CD4-positive, alpha-beta T cell (primary cell): ENCODE data around the gene S100A8. TPM values are rescaled to one million over a fixed set of nuclear protein-coding genes. Genes with fewer than 3 reads are reported as not detected.

ENCODE experiments used
- ATAC-seq: fragments of 200-7000 bp; cut with Tn5 transposase; one replicate; pipeline ENCODE4 v1.10.0; 2022; ENCODE audit warnings: mild to moderate bottlenecking; ENCODE audit not compliant: poor library complexity
- CTCF ChIA-PET: fragments of 350-600 bp; sonication (Branson Sonifier 250); formaldehyde crosslinking; loops from one replicate; lab custom pipeline; 2021; ENCODE audit warnings: antibody characterized with exemption, inconsistent platforms; lab: Charles Lee
- POLR2A ChIA-PET: fragments of 350-600 bp; sonication (Branson Sonifier 250); formaldehyde crosslinking; loops from one replicate; lab custom pipeline; 2021; ENCODE audit warnings: antibody characterized with exemption, inconsistent platforms; lab: Charles Lee
- DNase-seq, 14 experiments: peaks; one replicate each; pipeline ENCODE4 v3.0.0-alpha.2; 2013 to 2020; ENCODE audit warnings: mixed read lengths in 2 of 14
- H3K27ac ChIP-seq, 2 donors: one replicate each; pipeline versions ENCODE4 v1.5.1 to v1.7.0; 2013; ENCODE audit warnings: low read length in 2 of 2, low read depth in 1 of 2, mild to moderate bottlenecking in 1 of 2
- H3K27me3 ChIP-seq, 2 experiments: 1 replicate in 1 of 2; 2 replicates in 1 of 2; pipeline versions ENCODE4 v1.6.1 to v1.7.0; 2013; ENCODE audit warnings: low read length in 2 of 2, control low read depth in 1 of 2, mild to moderate bottlenecking in 1 of 2, moderate library complexity in 1 of 2; ENCODE audit not compliant: insufficient read depth in 2 of 2, control insufficient read depth in 1 of 2
- H3K36me3 ChIP-seq: one replicate; pipeline ENCODE4 v1.6.1; 2013; ENCODE audit warnings: low read length, control low read depth; ENCODE audit not compliant: insufficient read depth
- H3K4me1 ChIP-seq: one replicate; pipeline ENCODE4 v1.6.1; 2013; ENCODE audit warnings: low read length, control low read depth; ENCODE audit not compliant: insufficient read depth
- H3K4me3 ChIP-seq: one replicate; pipeline ENCODE4 v1.5.1; 2013; ENCODE audit warnings: mild to moderate bottlenecking, low read length, moderate library complexity
- H3K9me3 ChIP-seq, 2 experiments: 1 replicate in 1 of 2; 2 replicates in 1 of 2; pipeline versions ENCODE4 v1.6.1 to v1.7.0; 2013; ENCODE audit warnings: low read length in 2 of 2, mild to moderate bottlenecking in 2 of 2, control low read depth in 1 of 2, moderate library complexity in 1 of 2; ENCODE audit not compliant: control insufficient read depth in 1 of 2, insufficient read depth in 1 of 2
- H3K27ac Mint-ChIP-seq: one replicate; pipeline ENCODE4 v1.8.0; 2020; ENCODE audit warnings: mixed read lengths
- H3K27me3 Mint-ChIP-seq: one replicate; pipeline ENCODE4 v1.8.0; 2021; ENCODE audit warnings: mixed read lengths
- H3K36me3 Mint-ChIP-seq: one replicate; pipeline ENCODE4 v1.8.0; 2021; ENCODE audit warnings: low read depth, mixed read lengths
- H3K4me1 Mint-ChIP-seq: one replicate; pipeline ENCODE4 v1.8.0; 2021; ENCODE audit warnings: low read depth, mixed read lengths
- H3K4me3 Mint-ChIP-seq: one replicate; pipeline ENCODE4 v1.8.0; 2020; ENCODE audit warnings: mild to moderate bottlenecking, mixed read lengths
- H3K9me3 Mint-ChIP-seq: one replicate; pipeline ENCODE4 v1.8.0; 2020; ENCODE audit warnings: mixed read lengths
- intact Hi-C, 2 experiments: fragments of 100-400 bp; cut with DNase I in 1 of 2; cut with micrococcal nuclease in 1 of 2; formaldehyde crosslinking; loops; one replicate each; pipeline versions ENCODE4 v1.15.1 to v1.9.0; 2023 to 2025; cut with DNase I, micrococcal nuclease
- total RNA-seq, 174 experiments: library from RNA in 2 of 174; stranded (reverse) in 2 of 174; gene quantifications; one replicate each; pipeline ENCODE4 v1.2.3 and lab custom pipeline; 2021 to 2026
- TF ChIP-seq, protein P1 (sequence below): fragments of 200-600 bp; IDR thresholded peaks from one replicate; pipeline ENCODE4 v1.8.0; 2022; ENCODE audit warnings: antibody characterized with exemption, mild to moderate bottlenecking

The S100A8 gene
- total RNA-seq, 2 experiments from 2014 or later: 21.0 to 23.8 TPM

DNA sequence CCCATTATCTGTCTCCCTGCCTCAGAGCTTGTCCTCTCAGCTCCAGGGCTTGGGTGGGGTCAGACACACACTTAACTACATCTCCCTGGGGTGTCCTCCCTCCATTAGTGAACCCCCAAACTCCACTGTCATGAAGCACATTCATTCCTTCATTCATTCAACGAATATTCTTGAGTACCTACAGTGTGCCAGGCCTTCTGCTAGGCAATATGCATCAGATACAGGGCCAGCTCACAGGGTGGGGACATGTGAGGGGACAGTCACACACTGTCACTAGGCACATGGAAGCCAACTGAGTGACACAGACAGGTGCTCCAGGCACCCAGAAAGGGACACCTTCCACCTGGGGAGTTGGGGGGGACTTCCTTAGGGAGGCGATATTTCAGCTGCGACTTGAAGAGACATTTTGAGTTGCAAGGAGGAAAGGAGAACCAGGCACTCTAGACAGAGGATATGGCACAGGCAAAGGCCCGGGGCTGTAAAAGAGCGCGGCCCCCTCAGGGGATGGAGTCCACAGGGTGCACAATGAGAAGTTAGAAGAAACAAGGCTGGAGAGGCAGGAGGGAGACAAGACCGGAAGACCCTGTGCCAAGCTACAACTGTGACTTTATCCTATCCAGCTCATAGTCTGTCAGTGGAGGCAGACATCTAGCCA lies 8.7 kb upstream of the S100A8 start:
- Mint-ChIP-seq H3K27ac (no peak overlapping the region), H3K9me3 (no peaks in the 10 kb centered on the region), H3K36me3 (no peaks in the 10 kb centered on the region), H3K4me3 (no peak overlapping the region), H3K27me3 (peaks cover 17% of the 10 kb centered on the region), H3K4me1 (no peaks in the 10 kb centered on the region)
- ATAC-seq (no peak), DNase-seq (peak in 1 of 14 experiments; percentile 22)
- Histone ChIP-seq H3K4me1 (no peaks in the 10 kb centered on the region), H3K27me3 (peaks cover 3% of the 10 kb centered on the region in 2 experiments), H3K9me3 (no peaks in the 10 kb centered on the region), H3K4me3 (no peak overlapping the region), H3K27ac (no peak overlapping the region), H3K36me3 (no peaks in the 10 kb centered on the region)
- intact Hi-C loops: no loop called here
- CTCF ChIA-PET: no interaction called here
- TF ChIP-seq, protein P1, sequence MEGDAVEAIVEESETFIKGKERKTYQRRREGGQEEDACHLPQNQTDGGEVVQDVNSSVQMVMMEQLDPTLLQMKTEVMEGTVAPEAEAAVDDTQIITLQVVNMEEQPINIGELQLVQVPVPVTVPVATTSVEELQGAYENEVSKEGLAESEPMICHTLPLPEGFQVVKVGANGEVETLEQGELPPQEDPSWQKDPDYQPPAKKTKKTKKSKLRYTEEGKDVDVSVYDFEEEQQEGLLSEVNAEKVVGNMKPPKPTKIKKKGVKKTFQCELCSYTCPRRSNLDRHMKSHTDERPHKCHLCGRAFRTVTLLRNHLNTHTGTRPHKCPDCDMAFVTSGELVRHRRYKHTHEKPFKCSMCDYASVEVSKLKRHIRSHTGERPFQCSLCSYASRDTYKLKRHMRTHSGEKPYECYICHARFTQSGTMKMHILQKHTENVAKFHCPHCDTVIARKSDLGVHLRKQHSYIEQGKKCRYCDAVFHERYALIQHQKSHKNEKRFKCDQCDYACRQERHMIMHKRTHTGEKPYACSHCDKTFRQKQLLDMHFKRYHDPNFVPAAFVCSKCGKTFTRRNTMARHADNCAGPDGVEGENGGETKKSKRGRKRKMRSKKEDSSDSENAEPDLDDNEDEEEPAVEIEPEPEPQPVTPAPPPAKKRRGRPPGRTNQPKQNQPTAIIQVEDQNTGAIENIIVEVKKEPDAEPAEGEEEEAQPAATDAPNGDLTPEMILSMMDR: no peak
- POLR2A ChIA-PET: no interaction called here

DNA sequence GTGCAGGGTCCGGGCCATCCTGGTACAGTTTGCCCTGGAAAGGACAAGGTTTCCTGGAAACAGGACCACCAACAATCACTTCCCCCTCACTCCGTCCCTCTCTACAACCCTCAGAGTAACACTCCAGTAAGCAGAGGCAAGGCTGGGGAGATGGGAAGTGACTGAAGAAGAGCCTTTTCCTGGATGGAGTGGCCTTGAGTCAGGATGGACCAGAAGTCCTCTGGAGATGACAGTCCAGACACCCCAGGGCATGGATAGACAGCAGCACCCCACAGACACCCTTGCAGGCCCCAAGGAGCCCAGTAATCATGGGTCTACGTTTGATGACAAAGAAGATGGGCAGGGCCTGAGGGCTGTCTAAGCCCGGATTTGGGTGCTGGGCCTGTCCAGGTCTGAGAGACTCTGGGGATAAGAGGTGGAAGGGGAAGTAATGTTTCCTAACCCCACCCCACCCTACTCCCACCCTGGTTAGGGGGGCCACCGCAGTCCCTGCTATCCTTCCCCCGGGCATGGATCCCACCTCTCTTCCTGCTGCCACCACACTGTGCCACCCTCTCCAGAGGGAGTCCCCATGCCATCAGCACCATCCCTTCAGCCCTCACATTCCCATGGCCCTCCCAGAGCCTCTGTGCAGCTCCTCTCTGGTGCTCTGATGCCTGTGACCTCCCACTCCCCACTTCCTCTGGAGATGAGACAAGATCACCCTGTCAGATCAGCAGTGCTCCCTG lies 7.2 kb upstream of the S100A8 start:
- CTCF ChIA-PET: no interaction called here
- Mint-ChIP-seq H3K4me1 (no peaks in the 10 kb centered on the region), H3K27me3 (peaks cover 30% of the 10 kb centered on the region), H3K36me3 (no peaks in the 10 kb centered on the region), H3K9me3 (no peaks in the 10 kb centered on the region), H3K4me3 (no peak overlapping the region), H3K27ac (no peak overlapping the region)
- H3K9me3 ChIP-seq: no peaks in the 10 kb centered on the region
- peaks cover 4 to 10% of the 10 kb centered on the region in 2 experiments for H3K27me3 ChIP-seq
- POLR2A ChIA-PET: no interaction called here
- H3K27ac ChIP-seq: no peak overlapping the region
- TF ChIP-seq, protein P1: no peak
- DNase-seq (peak in 1 of 14 experiments; percentile 15), ATAC-seq (no peak)
- H3K36me3 ChIP-seq: no peaks in the 10 kb centered on the region
- no peaks in the 10 kb centered on the region for H3K4me1 ChIP-seq
- intact Hi-C loops: no loop called here
- no peak overlapping the region for H3K4me3 ChIP-seq

DNA sequence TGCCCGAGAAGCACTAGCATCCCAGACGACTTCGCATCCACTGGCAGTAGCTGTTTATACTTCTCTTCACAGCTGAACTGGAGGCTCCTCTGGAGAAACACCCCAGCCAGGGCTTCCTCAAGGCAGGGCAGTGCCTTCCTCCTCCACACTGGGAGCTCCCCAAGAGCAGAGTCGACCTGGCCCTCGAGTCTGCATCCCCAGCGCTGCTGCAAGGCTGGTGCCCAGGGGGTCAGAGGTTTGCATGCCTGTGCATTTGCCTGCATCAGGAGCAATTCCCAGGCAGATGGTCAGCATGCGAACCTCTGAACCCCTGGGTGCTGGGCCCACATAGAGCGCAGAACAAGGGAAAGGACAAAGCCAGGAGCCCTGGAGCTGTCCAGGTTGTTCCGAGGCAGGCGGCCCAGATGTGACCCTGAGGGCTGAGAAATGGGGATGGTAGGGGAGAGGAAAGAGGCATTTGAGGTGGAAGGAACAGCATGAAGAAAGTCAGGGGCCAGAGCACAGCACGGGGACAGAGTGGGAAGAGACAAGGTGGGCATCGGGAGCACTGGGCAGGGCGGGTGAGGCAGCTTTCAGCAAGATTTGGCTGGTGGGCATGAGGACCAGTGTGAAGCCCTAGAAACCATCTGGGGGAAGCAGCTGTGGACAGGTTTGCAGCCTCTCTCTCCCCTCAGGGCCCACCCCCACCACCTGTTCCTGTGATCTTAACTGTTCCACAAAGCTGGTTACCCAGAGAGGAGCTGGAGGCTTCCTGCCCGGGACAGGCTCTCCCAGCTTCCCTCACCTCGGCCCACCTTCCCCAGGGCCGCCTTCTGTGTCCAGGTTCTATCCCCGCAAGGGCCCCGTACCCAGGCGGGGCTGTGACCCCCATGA lies 6.4 kb upstream of the S100A8 start:
- intact Hi-C loops: no loop called here
- ATAC-seq: no peak
- Histone ChIP-seq H3K4me1 (no peaks in the 10 kb centered on the region), H3K27ac (no peak overlapping the region), H3K9me3 (no peaks in the 10 kb centered on the region), H3K36me3 (no peaks in the 10 kb centered on the region), H3K27me3 (peaks cover 4 to 10% of the 10 kb centered on the region in 2 experiments), H3K4me3 (no peak overlapping the region)
- no peaks in the 10 kb centered on the region for H3K36me3 Mint-ChIP-seq
- DNase-seq: peak in 1 of 14 experiments; percentile 14
- ChIA-PET CTCF (no interaction called here), POLR2A (no interaction called here)
- H3K27ac Mint-ChIP-seq: no peak overlapping the region
- H3K4me1 Mint-ChIP-seq: no peaks in the 10 kb centered on the region
- no peaks in the 10 kb centered on the region for H3K9me3 Mint-ChIP-seq
- peaks cover 36% of the 10 kb centered on the region for H3K27me3 Mint-ChIP-seq
- TF ChIP-seq, protein P1: no peak
- no peak overlapping the region for H3K4me3 Mint-ChIP-seq
